ENCODE data around the gene ARHGAP15. TPM values are rescaled to one million over a fixed set of nuclear protein-coding genes. Genes with fewer than 3 reads are reported as not detected.

Gene ARHGAP15
- total and polyA plus RNA-seq, 5 experiments from 2014 or later = 130 to 299 (median 217) TPM

- DNase-seq (no peak), ATAC-seq (no peak)
- peaks cover 23 to 46% (median 34%) of the 10 kb centered on the region in 4 donors for H3K4me1 Mint-ChIP-seq
- peak overlapping the region in 1 of 10 donors; percentile 37 for H3K27ac Mint-ChIP-seq
- peaks cover 3 to 44% (median 5%) of the 10 kb centered on the region in 3 donors for H3K36me3 Mint-ChIP-seq
- no peaks in the 10 kb centered on the region for H3K27me3 Mint-ChIP-seq
- H3K4me3 Mint-ChIP-seq = no peak overlapping the region
- no peaks in the 10 kb centered on the region for H3K9me3 Mint-ChIP-seq
- POLR2A ChIA-PET = no interaction called here
Measured at GRCh38 chr2:143290221-143290620, 161.0 kb downstream of the ARHGAP15 start.

- no peaks in the 10 kb centered on the region for H3K9me3 Mint-ChIP-seq
- H3K27ac Mint-ChIP-seq = peak overlapping the region in 5 of 10 donors; percentile 5 to 57 (median 53)
- H3K36me3 Mint-ChIP-seq = peaks cover 0 to 45% (median 9%) of the 10 kb centered on the region in 3 donors
- no peak for DNase-seq
- H3K4me3 Mint-ChIP-seq = peak overlapping the region in 1 of 10 donors; percentile 34
- POLR2A ChIA-PET = no interaction called here
- ATAC-seq = no peak
- H3K27me3 Mint-ChIP-seq = no peaks in the 10 kb centered on the region
- H3K4me1 Mint-ChIP-seq = peaks cover 33 to 57% (median 40%) of the 10 kb centered on the region in 4 donors
Measured at GRCh38 chr2:143294068-143294467, 164.8 kb downstream of the ARHGAP15 start.

GRCh38 chr2:143296089-143296488 is 166.9 kb downstream of the ARHGAP15 start:
- DNase-seq = no peak
- no peak overlapping the region for H3K4me3 Mint-ChIP-seq
- peaks cover 0 to 44% (median 21%) of the 10 kb centered on the region in 3 donors for H3K36me3 Mint-ChIP-seq
- no peaks in the 10 kb centered on the region for H3K27me3 Mint-ChIP-seq
- H3K4me1 Mint-ChIP-seq = peaks cover 22 to 43% (median 35%) of the 10 kb centered on the region in 4 donors
- peak overlapping the region in 2 of 10 donors; percentile 22 to 65 for H3K27ac Mint-ChIP-seq
- H3K9me3 Mint-ChIP-seq = no peaks in the 10 kb centered on the region
- ATAC-seq = no peak
- POLR2A ChIA-PET = no interaction called here

GRCh38 chr2:143297182-143297581 is 168.0 kb downstream of the ARHGAP15 start:
- POLR2A ChIA-PET = no interaction called here
- H3K27me3 Mint-ChIP-seq = no peaks in the 10 kb centered on the region
- peaks cover 21 to 43% (median 35%) of the 10 kb centered on the region in 4 donors for H3K4me1 Mint-ChIP-seq
- ATAC-seq (no peak), DNase-seq (no peak)
- H3K4me3 Mint-ChIP-seq = no peak overlapping the region
- no peaks in the 10 kb centered on the region for H3K9me3 Mint-ChIP-seq
- H3K36me3 Mint-ChIP-seq = peaks cover 0 to 46% (median 23%) of the 10 kb centered on the region in 3 donors
- H3K27ac Mint-ChIP-seq = peak overlapping the region in 2 of 10 donors; percentile 1 to 39

GRCh38 chr2:143300536-143300935 is 171.3 kb downstream of the ARHGAP15 start:
- H3K4me1 Mint-ChIP-seq = peaks cover 17 to 37% (median 26%) of the 10 kb centered on the region in 4 donors

GRCh38 chr2:143311426-143311825 is 182.2 kb downstream of the ARHGAP15 start:
- peaks cover 0 to 10% (median 2%) of the 10 kb centered on the region in 3 donors for H3K36me3 Mint-ChIP-seq
- peak overlapping the region in 3 of 10 donors; percentile 36 to 40 (median 37) for H3K27ac Mint-ChIP-seq
- DNase-seq (no peak), ATAC-seq (no peak)
- no peaks in the 10 kb centered on the region for H3K9me3 Mint-ChIP-seq
- H3K4me3 Mint-ChIP-seq = no peak overlapping the region
- H3K27me3 Mint-ChIP-seq = no peaks in the 10 kb centered on the region
- peaks cover 7 to 42% (median 24%) of the 10 kb centered on the region in 4 donors for H3K4me1 Mint-ChIP-seq
- POLR2A ChIA-PET = no interaction called here

More at GRCh38 chr2:143300536-143300935, 171.3 kb downstream of the ARHGAP15 start:
- Mint-ChIP-seq H3K36me3 (peaks cover 0 to 46% (median 35%) of the 10 kb centered on the region in 3 donors), H3K4me3 (no peak overlapping the region), H3K27ac (peak overlapping the region in 3 of 10 donors; percentile 36 to 44 (median 37)), H3K27me3 (no peaks in the 10 kb centered on the region), H3K9me3 (peaks cover 0 to 10% (median 0%) of the 10 kb centered on the region in 9 donors)
- POLR2A ChIA-PET = no interaction called here
- ATAC-seq (no peak), DNase-seq (no peak)

GRCh38 chr2:143312441-143312840 is 183.2 kb downstream of the ARHGAP15 start:
- peak overlapping the region in 1 of 10 donors; percentile 18 for H3K27ac Mint-ChIP-seq
- POLR2A ChIA-PET = no interaction called here

GRCh38 chr2:143313861-143314260 is 184.6 kb downstream of the ARHGAP15 start:
- DNase-seq (no peak), ATAC-seq (no peak)
- Mint-ChIP-seq H3K4me1 (peaks cover 7 to 42% (median 22%) of the 10 kb centered on the region in 4 donors), H3K9me3 (no peaks in the 10 kb centered on the region), H3K4me3 (no peak overlapping the region), H3K27me3 (no peaks in the 10 kb centered on the region), H3K27ac (peak overlapping the region in 2 of 10 donors; percentile 23 to 66), H3K36me3 (peaks cover 4 to 27% (median 19%) of the 10 kb centered on the region in 3 donors)
- POLR2A ChIA-PET = no interaction called here

More at GRCh38 chr2:143312441-143312840, 183.2 kb downstream of the ARHGAP15 start:
- no peak overlapping the region for H3K4me3 Mint-ChIP-seq
- no peaks in the 10 kb centered on the region for H3K27me3 Mint-ChIP-seq
- ATAC-seq (no peak), DNase-seq (no peak)
- H3K4me1 Mint-ChIP-seq = peaks cover 6 to 44% (median 22%) of the 10 kb centered on the region in 4 donors
- peaks cover 0 to 14% (median 6%) of the 10 kb centered on the region in 3 donors for H3K36me3 Mint-ChIP-seq
- no peaks in the 10 kb centered on the region for H3K9me3 Mint-ChIP-seq

GRCh38 chr2:143321994-143322393 is 192.8 kb downstream of the ARHGAP15 start:
- Mint-ChIP-seq H3K9me3 (no peaks in the 10 kb centered on the region), H3K4me3 (no peak overlapping the region), H3K4me1 (peaks cover 25 to 64% (median 59%) of the 10 kb centered on the region in 4 donors), H3K36me3 (peaks cover 9 to 58% (median 55%) of the 10 kb centered on the region in 3 donors), H3K27ac (peak overlapping the region in 4 of 10 donors; percentile 23 to 58 (median 37)), H3K27me3 (no peaks in the 10 kb centered on the region)
- DNase-seq (no peak), ATAC-seq (no peak)
- POLR2A ChIA-PET = interaction anchor here (0.6 kb wide), 1 partner anchor 92 kb away, joined by 3 read pairs; no protein-coding TSS in a partner anchor

- peak overlapping the region in 7 of 10 donors; percentile 20 to 74 (median 31) for H3K27ac Mint-ChIP-seq
- DNase-seq = peak in 4 of 10 donors; percentile 11 to 41 (median 26)
- H3K9me3 Mint-ChIP-seq = no peaks in the 10 kb centered on the region
- peaks cover 42 to 85% (median 74%) of the 10 kb centered on the region in 4 donors for H3K4me1 Mint-ChIP-seq
- POLR2A ChIA-PET = no interaction called here
- H3K4me3 Mint-ChIP-seq = peak overlapping the region in 7 of 10 donors; percentile 3 to 67 (median 33)
- no peaks in the 10 kb centered on the region for H3K27me3 Mint-ChIP-seq
- H3K36me3 Mint-ChIP-seq = peaks cover 0 to 29% (median 15%) of the 10 kb centered on the region in 3 donors
- ATAC-seq = peak; percentile 62 to 91
Measured at GRCh38 chr2:143329288-143329687, 200.1 kb downstream of the ARHGAP15 start.

- Mint-ChIP-seq H3K27ac (peak overlapping the region in 4 of 10 donors; percentile 8 to 59 (median 31)), H3K9me3 (no peaks in the 10 kb centered on the region), H3K27me3 (no peaks in the 10 kb centered on the region), H3K4me1 (peaks cover 33 to 76% (median 71%) of the 10 kb centered on the region in 4 donors), H3K36me3 (peaks cover 0 to 27% (median 12%) of the 10 kb centered on the region in 3 donors), H3K4me3 (peak overlapping the region in 2 of 10 donors; percentile 23 to 56)
- POLR2A ChIA-PET = no interaction called here
- ATAC-seq = no peak
- DNase-seq = no peak
Measured at GRCh38 chr2:143333168-143333791, 204.1 kb downstream of the ARHGAP15 start.

GRCh38 chr2:143333847-143334246 is 204.6 kb downstream of the ARHGAP15 start:
- H3K36me3 Mint-ChIP-seq = peaks cover 0 to 28% (median 12%) of the 10 kb centered on the region in 3 donors
- peak overlapping the region in 2 of 10 donors; percentile 12 to 50 for H3K27ac Mint-ChIP-seq
- no peak overlapping the region for H3K4me3 Mint-ChIP-seq
- H3K9me3 Mint-ChIP-seq = no peaks in the 10 kb centered on the region
- POLR2A ChIA-PET = no interaction called here
- H3K4me1 Mint-ChIP-seq = peaks cover 31 to 73% (median 70%) of the 10 kb centered on the region in 4 donors
- DNase-seq (no peak), ATAC-seq (no peak)
- no peaks in the 10 kb centered on the region for H3K27me3 Mint-ChIP-seq

- H3K9me3 Mint-ChIP-seq = no peaks in the 10 kb centered on the region
- peaks cover 26 to 73% (median 66%) of the 10 kb centered on the region in 4 donors for H3K4me1 Mint-ChIP-seq
- H3K27ac Mint-ChIP-seq = no peak overlapping the region
- ATAC-seq (no peak), DNase-seq (no peak)
- POLR2A ChIA-PET = no interaction called here
- H3K4me3 Mint-ChIP-seq = no peak overlapping the region
- peaks cover 0 to 29% (median 8%) of the 10 kb centered on the region in 3 donors for H3K36me3 Mint-ChIP-seq
- no peaks in the 10 kb centered on the region for H3K27me3 Mint-ChIP-seq
Measured at GRCh38 chr2:143334837-143335236, 205.6 kb downstream of the ARHGAP15 start.

Measured in naive thymus-derived CD8-positive, alpha-beta T cell (primary cell).